HEK293T (cell line): ENCODE data around the gene MEGF6.

ENCODE experiments used
- ARNT ChIP-seq: fragments of 450-650 bp; IDR thresholded peaks from 2 replicates; pipeline ENCODE4 v1.6.1; 2017; ENCODE audit warnings: mild to moderate bottlenecking
- CTBP1 ChIP-seq: fragments of 450-650 bp; IDR thresholded peaks from 2 replicates; pipeline ENCODE4 v1.6.1; 2016; ENCODE audit warnings: borderline replicate concordance
- ELF4 ChIP-seq: fragments of 450-650 bp; IDR thresholded peaks from 2 replicates; pipeline ENCODE4 v1.6.1; 2017; ENCODE audit warnings: antibody characterized with exemption
- FOXA1 ChIP-seq: fragments of 450-650 bp; IDR thresholded peaks from 2 replicates; pipeline ENCODE4 v1.6.1; 2016; ENCODE audit warnings: mild to moderate bottlenecking
- FOXK2 ChIP-seq: fragments of 450-650 bp; IDR thresholded peaks from 2 replicates; pipeline ENCODE4 v1.6.1; 2016; ENCODE audit warnings: mild to moderate bottlenecking
- FOXM1 ChIP-seq: fragments of 450-650 bp; IDR thresholded peaks from 2 replicates; pipeline ENCODE4 v1.6.1; 2017; ENCODE audit warnings: mild to moderate bottlenecking, borderline replicate concordance
- HDGF ChIP-seq: fragments of 450-650 bp; IDR thresholded peaks from 2 replicates; pipeline ENCODE4 v1.6.1; 2017; ENCODE audit warnings: antibody characterized with exemption, borderline replicate concordance
- PKNOX1 ChIP-seq: fragments of 450-650 bp; IDR thresholded peaks from 2 replicates; pipeline ENCODE4 v1.6.1; 2016
- TARDBP ChIP-seq: fragments of 450-650 bp; IDR thresholded peaks from 2 replicates; pipeline ENCODE4 v1.6.1; 2016
- ZNF384 ChIP-seq: fragments of 450-650 bp; IDR thresholded peaks from 2 replicates; pipeline ENCODE4 v1.6.1; 2016

- no peak for TF ChIP-seq HDGF
- no peak for TF ChIP-seq ZNF384
- TF ChIP-seq TARDBP, result no peak
- no peak for TF ChIP-seq ELF4
- no peak for TF ChIP-seq ARNT
- no peak for TF ChIP-seq FOXM1
- no peak for TF ChIP-seq FOXK2
- TF ChIP-seq CTBP1, result no peak
- no peak for TF ChIP-seq FOXA1
- no peak for TF ChIP-seq PKNOX1
These were observed 68.0 kb downstream of the MEGF6 start for GRCh38 chr1:3543076-3544039.
